Measurements from ENCODE around the gene TIMM10.
A peak's percentile ranks its signal among the peaks of the same experiment; 100 is the strongest.

The TIMM10 gene, protein sequence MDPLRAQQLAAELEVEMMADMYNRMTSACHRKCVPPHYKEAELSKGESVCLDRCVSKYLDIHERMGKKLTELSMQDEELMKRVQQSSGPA

DNA sequence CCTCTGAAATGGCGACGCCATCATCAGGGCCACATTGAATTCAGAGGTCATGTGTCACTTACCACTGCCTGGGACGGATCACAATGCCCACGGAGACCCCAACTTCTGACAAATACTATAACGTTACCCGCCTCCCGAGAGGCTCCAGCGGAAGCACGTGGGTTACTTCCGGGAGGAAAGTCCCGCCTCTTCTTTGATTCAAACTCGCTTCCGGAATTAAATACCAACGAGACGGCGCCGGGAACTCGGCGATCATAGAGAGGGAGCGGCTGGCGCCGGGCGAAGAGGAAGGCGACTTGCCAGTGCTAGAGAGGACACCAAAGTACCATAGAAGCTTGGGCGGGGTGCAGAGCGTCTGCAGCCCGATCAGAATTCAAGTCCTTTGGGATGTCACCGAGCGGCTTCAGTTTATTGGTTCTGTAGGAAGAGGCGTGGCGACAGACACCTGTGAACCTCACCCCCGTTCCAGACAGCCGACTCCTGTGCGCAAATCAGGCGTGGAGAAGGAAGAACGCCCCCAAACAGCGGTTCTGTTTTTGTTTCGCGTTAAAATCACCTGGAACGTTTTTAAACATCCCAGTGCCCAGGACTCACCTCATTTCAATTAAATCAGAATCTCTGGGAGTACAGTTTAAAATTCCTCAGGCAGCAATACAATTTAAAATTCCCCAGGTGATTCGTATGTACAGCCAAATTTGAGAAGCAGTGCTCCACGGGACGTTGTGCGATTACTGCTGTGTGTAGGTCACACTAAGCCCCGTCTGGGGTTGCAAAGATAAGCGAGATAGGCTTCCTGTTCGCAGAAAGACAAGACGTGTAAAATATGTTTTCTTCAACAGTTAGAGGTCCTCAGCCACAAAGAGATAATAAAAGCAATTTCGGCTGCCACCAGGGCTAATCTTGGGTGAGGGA lies at the start of gene TIMM10:
Gene TIMM10, minus strand, starts transcription at position 159 of the 912 bp plus-strand sequence. CDS start 565 bp downstream, outside the sequence.
- peak within 1 kb of the TSS; percentile 75 to 98 (median 94) for H3K4me3 ChIP-seq (ENCODE audit: low read depth in 1 of 5, low read length in 5 of 5)
- peaks cover 0 to 10% (median 4%) of the 10 kb centered on the region in 5 donors for H3K36me3 ChIP-seq (ENCODE audit: control insufficient read depth in 5 of 5, insufficient read depth in 5 of 5, low read length in 5 of 5)
- H3K27ac ChIP-seq (ENCODE audit: low read depth, low read length): peak within 1 kb of the TSS; percentile 81
- peaks cover 7 to 22% (median 18%) of the 10 kb centered on the region in 5 donors for H3K4me1 ChIP-seq (ENCODE audit: control insufficient read depth in 5 of 5, insufficient read depth in 5 of 5, low read length in 5 of 5)
- no peaks in the 10 kb centered on the region for H3K27me3 ChIP-seq (ENCODE audit: control insufficient read depth in 5 of 5, insufficient read depth in 4 of 5, low read length in 5 of 5)
- no peaks in the 10 kb centered on the region for H3K9me3 ChIP-seq (ENCODE audit: control insufficient read depth in 5 of 5, low read length in 5 of 5)
- H3K9ac ChIP-seq (ENCODE audit: low read length in 5 of 5): peak within 1 kb of the TSS; percentile 74 to 95 (median 93)

GRCh38 chr11:57574061-57574460 lies 43.5 kb upstream of the TIMM10 start:
- H3K36me3 ChIP-seq (ENCODE audit: control insufficient read depth in 5 of 5, insufficient read depth in 5 of 5, low read length in 5 of 5): no peaks in the 10 kb centered on the region

DNA sequence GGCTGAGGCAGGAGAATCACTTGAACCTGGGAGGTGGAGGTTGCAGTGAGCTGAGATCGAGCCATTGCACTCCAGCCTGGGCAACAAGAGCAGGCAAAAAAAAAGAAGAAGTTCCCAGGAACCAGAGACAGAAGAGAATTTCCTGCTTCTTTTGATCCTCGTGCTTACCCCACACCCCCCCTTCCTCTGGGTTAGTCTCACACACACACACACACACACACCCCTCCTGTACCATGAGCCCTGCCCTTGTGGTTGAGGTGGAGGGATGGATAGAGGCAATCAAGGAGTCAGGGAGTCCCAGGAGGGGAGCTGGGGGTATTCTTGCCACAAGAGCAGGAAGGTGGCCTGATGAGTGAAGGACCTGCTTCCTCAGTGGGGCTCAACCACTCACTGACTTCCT lies 41.1 kb upstream of the TIMM10 start:
- Histone ChIP-seq H3K27ac (ENCODE audit: low read depth, low read length) (no peak overlapping the region), H3K4me3 (ENCODE audit: low read depth in 1 of 5, low read length in 5 of 5) (no peak overlapping the region), H3K27me3 (ENCODE audit: control insufficient read depth in 5 of 5, insufficient read depth in 4 of 5, low read length in 5 of 5) (no peaks in the 10 kb centered on the region), H3K9ac (ENCODE audit: low read length in 5 of 5) (no peak overlapping the region), H3K36me3 (ENCODE audit: control insufficient read depth in 5 of 5, insufficient read depth in 5 of 5, low read length in 5 of 5) (no peaks in the 10 kb centered on the region), H3K9me3 (ENCODE audit: control insufficient read depth in 5 of 5, low read length in 5 of 5) (no peaks in the 10 kb centered on the region), H3K4me1 (ENCODE audit: control insufficient read depth in 5 of 5, insufficient read depth in 5 of 5, low read length in 5 of 5) (peaks cover 0 to 26% (median 11%) of the 10 kb centered on the region in 5 donors)

More at GRCh38 chr11:57574061-57574460, 43.5 kb upstream of the TIMM10 start:
- Histone ChIP-seq H3K4me3 (ENCODE audit: low read depth in 1 of 5, low read length in 5 of 5) (no peak overlapping the region), H3K27ac (ENCODE audit: low read depth, low read length) (no peak overlapping the region), H3K4me1 (ENCODE audit: control insufficient read depth in 5 of 5, insufficient read depth in 5 of 5, low read length in 5 of 5) (peaks cover 0 to 7% (median 2%) of the 10 kb centered on the region in 5 donors), H3K27me3 (ENCODE audit: control insufficient read depth in 5 of 5, insufficient read depth in 4 of 5, low read length in 5 of 5) (no peaks in the 10 kb centered on the region), H3K9me3 (ENCODE audit: control insufficient read depth in 5 of 5, low read length in 5 of 5) (no peaks in the 10 kb centered on the region), H3K9ac (ENCODE audit: low read length in 5 of 5) (no peak overlapping the region)

- Histone ChIP-seq H3K36me3 (ENCODE audit: control insufficient read depth in 5 of 5, insufficient read depth in 5 of 5, low read length in 5 of 5) (no peaks in the 10 kb centered on the region), H3K4me1 (ENCODE audit: control insufficient read depth in 5 of 5, insufficient read depth in 5 of 5, low read length in 5 of 5) (peaks cover 0 to 40% (median 25%) of the 10 kb centered on the region in 5 donors), H3K4me3 (ENCODE audit: low read depth in 1 of 5, low read length in 5 of 5) (peak overlapping the region; percentile 45 to 96 (median 89)), H3K9ac (ENCODE audit: low read length in 5 of 5) (peak overlapping the region in 4 of 5 donors; percentile 70 to 85 (median 77)), H3K27ac (ENCODE audit: low read depth, low read length) (peak overlapping the region; percentile 72), H3K27me3 (ENCODE audit: control insufficient read depth in 5 of 5, insufficient read depth in 4 of 5, low read length in 5 of 5) (no peaks in the 10 kb centered on the region), H3K9me3 (ENCODE audit: control insufficient read depth in 5 of 5, low read length in 5 of 5) (no peaks in the 10 kb centered on the region)
These were observed 37.8 kb upstream of the TIMM10 start for GRCh38 chr11:57568330-57568766.

- Histone ChIP-seq H3K36me3 (ENCODE audit: control insufficient read depth in 5 of 5, insufficient read depth in 5 of 5, low read length in 5 of 5) (no peaks in the 10 kb centered on the region), H3K9ac (ENCODE audit: low read length in 5 of 5) (peak within 1 kb of the TSS; percentile 72 to 93 (median 81)), H3K9me3 (ENCODE audit: control insufficient read depth in 5 of 5, low read length in 5 of 5) (no peaks in the 10 kb centered on the region), H3K27ac (ENCODE audit: low read depth, low read length) (peak within 1 kb of the TSS; percentile 79), H3K4me1 (ENCODE audit: control insufficient read depth in 5 of 5, insufficient read depth in 5 of 5, low read length in 5 of 5) (peaks cover 0 to 40% (median 25%) of the 10 kb centered on the region in 5 donors), H3K27me3 (ENCODE audit: control insufficient read depth in 5 of 5, insufficient read depth in 4 of 5, low read length in 5 of 5) (no peaks in the 10 kb centered on the region), H3K4me3 (ENCODE audit: low read depth in 1 of 5, low read length in 5 of 5) (peak within 1 kb of the TSS; percentile 84 to 96 (median 90))
These were observed 37.2 kb upstream of the TIMM10 start, which contains the start of gene UBE2L6 for GRCh38 chr11:57567515-57568329. Gene UBE2L6 (minus strand): TSS chr11:57567672. CDS start chr11:57567611, 61 bp downstream.

GRCh38 chr11:57566905-57567514 lies 36.5 kb upstream of the TIMM10 start:
- H3K4me3 ChIP-seq (ENCODE audit: low read depth in 1 of 5, low read length in 5 of 5): peak overlapping the region; percentile 84 to 96 (median 90)
- no peaks in the 10 kb centered on the region for H3K36me3 ChIP-seq (ENCODE audit: control insufficient read depth in 5 of 5, insufficient read depth in 5 of 5, low read length in 5 of 5)
- H3K27ac ChIP-seq (ENCODE audit: low read depth, low read length): peak overlapping the region; percentile 79
- peaks cover 0 to 42% (median 28%) of the 10 kb centered on the region in 5 donors for H3K4me1 ChIP-seq (ENCODE audit: control insufficient read depth in 5 of 5, insufficient read depth in 5 of 5, low read length in 5 of 5)
- no peaks in the 10 kb centered on the region for H3K27me3 ChIP-seq (ENCODE audit: control insufficient read depth in 5 of 5, insufficient read depth in 4 of 5, low read length in 5 of 5)
- H3K9ac ChIP-seq (ENCODE audit: low read length in 5 of 5): peak overlapping the region; percentile 72 to 93 (median 77)
- no peaks in the 10 kb centered on the region for H3K9me3 ChIP-seq (ENCODE audit: control insufficient read depth in 5 of 5, low read length in 5 of 5)

GRCh38 chr11:57566005-57566904 lies 35.7 kb upstream of the TIMM10 start:
- H3K9ac ChIP-seq (ENCODE audit: low read length in 5 of 5): peak overlapping the region in 4 of 5 donors; percentile 40 to 93 (median 82)
- H3K4me3 ChIP-seq (ENCODE audit: low read depth in 1 of 5, low read length in 5 of 5): peak overlapping the region; percentile 33 to 96 (median 90)
- peaks cover 0 to 49% (median 35%) of the 10 kb centered on the region in 5 donors for H3K4me1 ChIP-seq (ENCODE audit: control insufficient read depth in 5 of 5, insufficient read depth in 5 of 5, low read length in 5 of 5)
- H3K27ac ChIP-seq (ENCODE audit: low read depth, low read length): peak overlapping the region; percentile 79
- no peaks in the 10 kb centered on the region for H3K27me3 ChIP-seq (ENCODE audit: control insufficient read depth in 5 of 5, insufficient read depth in 4 of 5, low read length in 5 of 5)
- H3K36me3 ChIP-seq (ENCODE audit: control insufficient read depth in 5 of 5, insufficient read depth in 5 of 5, low read length in 5 of 5): no peaks in the 10 kb centered on the region
- H3K9me3 ChIP-seq (ENCODE audit: control insufficient read depth in 5 of 5, low read length in 5 of 5): no peaks in the 10 kb centered on the region

DNA sequence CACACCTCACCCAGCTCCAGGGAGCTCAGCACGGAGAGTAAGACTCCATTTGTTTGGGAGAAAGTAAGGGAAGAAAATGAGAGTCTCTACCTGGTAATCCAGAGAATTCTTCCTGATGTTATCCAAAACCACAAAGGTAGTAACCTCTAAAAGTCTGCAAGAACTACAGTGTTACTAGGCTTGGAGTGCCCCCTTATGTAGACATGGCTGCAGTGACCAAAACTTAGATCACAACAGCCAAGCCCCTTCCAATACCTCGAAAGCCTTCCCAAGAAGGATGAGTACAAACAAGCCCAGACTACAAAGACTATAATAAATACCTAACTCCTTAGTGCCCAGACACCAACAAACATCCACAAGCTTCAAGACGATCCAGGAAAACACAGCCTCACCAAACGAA lies 32.0 kb upstream of the TIMM10 start:
- peaks cover 3 to 20% (median 18%) of the 10 kb centered on the region in 5 donors for H3K36me3 ChIP-seq (ENCODE audit: control insufficient read depth in 5 of 5, insufficient read depth in 5 of 5, low read length in 5 of 5)
- no peak overlapping the region for H3K27ac ChIP-seq (ENCODE audit: low read depth, low read length)
- H3K9me3 ChIP-seq (ENCODE audit: control insufficient read depth in 5 of 5, low read length in 5 of 5): no peaks in the 10 kb centered on the region
- H3K4me1 ChIP-seq (ENCODE audit: control insufficient read depth in 5 of 5, insufficient read depth in 5 of 5, low read length in 5 of 5): peaks cover 0 to 34% (median 21%) of the 10 kb centered on the region in 5 donors
- H3K4me3 ChIP-seq (ENCODE audit: low read depth in 1 of 5, low read length in 5 of 5): no peak overlapping the region
- no peak overlapping the region for H3K9ac ChIP-seq (ENCODE audit: low read length in 5 of 5)
- no peaks in the 10 kb centered on the region for H3K27me3 ChIP-seq (ENCODE audit: control insufficient read depth in 5 of 5, insufficient read depth in 4 of 5, low read length in 5 of 5)
